HepG2 (cell line): ENCODE data around the gene NKX6-2.

Source experiments
- AFF4 ChIP-seq: sonication (generic); formaldehyde crosslinking; IDR thresholded peaks from 2 replicates; pipeline ENCODE4 v1.4.0; 2020; ENCODE audit warnings: missing genetic modification reagents
- CHD2 ChIP-seq: IDR thresholded peaks from 2 replicates; pipeline ENCODE4 v1.6.1; 2011; ENCODE audit warnings: low read depth, low read length, improper control_type of control experiment
- KLF11 ChIP-seq: IDR thresholded peaks from 2 replicates; pipeline ENCODE4 v1.6.1; 2016; ENCODE audit warnings: missing compliant biosample characterization
- NBN ChIP-seq: fragments of 450-650 bp; conservative IDR thresholded peaks from 2 replicates; pipeline ENCODE4 v1.6.1; 2017
- RARA ChIP-seq: IDR thresholded peaks from 2 replicates; pipeline ENCODE4 v1.6.1; 2016; ENCODE audit warnings: missing genetic modification reagents, missing compliant biosample characterization
- ZBTB49 ChIP-seq: sonication (generic); formaldehyde crosslinking; IDR thresholded peaks from 2 replicates; pipeline ENCODE4 v1.4.0; 2020; ENCODE audit warnings: missing genetic modification reagents, borderline replicate concordance
- ZNF274 ChIP-seq: sonication (generic); formaldehyde crosslinking; IDR thresholded peaks from 2 replicates; pipeline ENCODE4 v1.5.1; 2020; ENCODE audit warnings: mild to moderate bottlenecking, missing genetic modification reagents
- TF ChIP-seq, protein P1 (sequence below): sonication (generic); formaldehyde crosslinking; IDR thresholded peaks from 2 replicates; pipeline ENCODE4 v1.5.0; 2020; ENCODE audit warnings: mild to moderate bottlenecking, missing genetic modification reagents, moderate library complexity
- TF ChIP-seq, protein P2 (sequence below): sonication (generic); formaldehyde crosslinking; IDR thresholded peaks from 2 replicates; pipeline ENCODE4 v1.4.0; 2020; ENCODE audit warnings: missing genetic modification reagents

- TF ChIP-seq ZBTB49 (CRISPR knock-in tag), result no peak
- no peak for TF ChIP-seq AFF4
- TF ChIP-seq, protein P1, sequence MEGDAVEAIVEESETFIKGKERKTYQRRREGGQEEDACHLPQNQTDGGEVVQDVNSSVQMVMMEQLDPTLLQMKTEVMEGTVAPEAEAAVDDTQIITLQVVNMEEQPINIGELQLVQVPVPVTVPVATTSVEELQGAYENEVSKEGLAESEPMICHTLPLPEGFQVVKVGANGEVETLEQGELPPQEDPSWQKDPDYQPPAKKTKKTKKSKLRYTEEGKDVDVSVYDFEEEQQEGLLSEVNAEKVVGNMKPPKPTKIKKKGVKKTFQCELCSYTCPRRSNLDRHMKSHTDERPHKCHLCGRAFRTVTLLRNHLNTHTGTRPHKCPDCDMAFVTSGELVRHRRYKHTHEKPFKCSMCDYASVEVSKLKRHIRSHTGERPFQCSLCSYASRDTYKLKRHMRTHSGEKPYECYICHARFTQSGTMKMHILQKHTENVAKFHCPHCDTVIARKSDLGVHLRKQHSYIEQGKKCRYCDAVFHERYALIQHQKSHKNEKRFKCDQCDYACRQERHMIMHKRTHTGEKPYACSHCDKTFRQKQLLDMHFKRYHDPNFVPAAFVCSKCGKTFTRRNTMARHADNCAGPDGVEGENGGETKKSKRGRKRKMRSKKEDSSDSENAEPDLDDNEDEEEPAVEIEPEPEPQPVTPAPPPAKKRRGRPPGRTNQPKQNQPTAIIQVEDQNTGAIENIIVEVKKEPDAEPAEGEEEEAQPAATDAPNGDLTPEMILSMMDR (CRISPR knock-in tag), result peak; percentile 26; the same call in 1 of the 2 replicates
- TF ChIP-seq NBN, result no peak
- TF ChIP-seq, protein P2, sequence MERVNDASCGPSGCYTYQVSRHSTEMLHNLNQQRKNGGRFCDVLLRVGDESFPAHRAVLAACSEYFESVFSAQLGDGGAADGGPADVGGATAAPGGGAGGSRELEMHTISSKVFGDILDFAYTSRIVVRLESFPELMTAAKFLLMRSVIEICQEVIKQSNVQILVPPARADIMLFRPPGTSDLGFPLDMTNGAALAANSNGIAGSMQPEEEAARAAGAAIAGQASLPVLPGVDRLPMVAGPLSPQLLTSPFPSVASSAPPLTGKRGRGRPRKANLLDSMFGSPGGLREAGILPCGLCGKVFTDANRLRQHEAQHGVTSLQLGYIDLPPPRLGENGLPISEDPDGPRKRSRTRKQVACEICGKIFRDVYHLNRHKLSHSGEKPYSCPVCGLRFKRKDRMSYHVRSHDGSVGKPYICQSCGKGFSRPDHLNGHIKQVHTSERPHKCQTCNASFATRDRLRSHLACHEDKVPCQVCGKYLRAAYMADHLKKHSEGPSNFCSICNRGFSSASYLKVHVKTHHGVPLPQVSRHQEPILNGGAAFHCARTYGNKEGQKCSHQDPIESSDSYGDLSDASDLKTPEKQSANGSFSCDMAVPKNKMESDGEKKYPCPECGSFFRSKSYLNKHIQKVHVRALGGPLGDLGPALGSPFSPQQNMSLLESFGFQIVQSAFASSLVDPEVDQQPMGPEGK (CRISPR knock-in tag), result no peak
- TF ChIP-seq RARA (CRISPR knock-in tag), result no peak
- TF ChIP-seq KLF11 (CRISPR knock-in tag), result no peak
- no peak for TF ChIP-seq ZNF274 (CRISPR knock-in tag)
- TF ChIP-seq CHD2, result no peak
Measured at GRCh38 chr10:132793213-132793612, 7.3 kb upstream of the NKX6-2 start.
